Activated CD8-positive, alpha-beta memory T cell treated with anti-CD3 and anti-CD28 coated beads, Interleukin-2, amount 10 ng/mL, durations not matched to agents 7 days and 5 days (primary cell): ENCODE measurements around the gene FOXC2. TPM values are rescaled to one million over a fixed set of nuclear protein-coding genes. Genes with fewer than 3 reads are reported as not detected.
A peak's percentile ranks its signal among the peaks of the same experiment; 100 is the strongest.

Experiments
- ATAC-seq: fragments of 150-1000 bp; cut with Tn5 transposase; one replicate; pipeline ENCODE4 v1.10.0; 2021; ENCODE audit warnings: moderate library complexity
- CTCF ChIA-PET: fragments of 350-600 bp; sonication (Branson Sonifier 250); formaldehyde crosslinking; loops from one replicate; lab custom pipeline; 2021; ENCODE audit warnings: antibody characterized with exemption; lab: Charles Lee
- DNase-seq: peaks from one replicate; pipeline ENCODE4 v3.0.0-alpha.2; 2020
- H3K27ac Mint-ChIP-seq: one replicate; pipeline ENCODE4 v1.8.0; 2021; ENCODE audit warnings: mild to moderate bottlenecking, mixed read lengths
- H3K27me3 Mint-ChIP-seq: one replicate; pipeline ENCODE4 v1.8.0; 2021; ENCODE audit warnings: mixed read lengths
- H3K36me3 Mint-ChIP-seq: one replicate; pipeline ENCODE4 v1.8.0; 2021; ENCODE audit warnings: mild to moderate bottlenecking, mixed read lengths
- H3K4me1 Mint-ChIP-seq: one replicate; pipeline ENCODE4 v1.8.0; 2021; ENCODE audit warnings: mixed read lengths
- H3K4me3 Mint-ChIP-seq: one replicate; pipeline ENCODE4 v1.8.0; 2021; ENCODE audit warnings: mild to moderate bottlenecking, moderate library complexity, mixed read lengths
- H3K9me3 Mint-ChIP-seq: one replicate; pipeline ENCODE4 v1.8.0; 2022; ENCODE audit warnings: low read depth, mixed read lengths
- total RNA-seq, 2 experiments: library from RNA; stranded (reverse); gene quantifications; one replicate each; pipeline ENCODE4 v1.2.3, GENCODE V29; 2021

Gene FOXC2
- total RNA-seq, 2 experiments from 2014 or later, result not detected

- Mint-ChIP-seq H3K36me3 (peaks cover 1% of the 10 kb centered on the region), H3K27ac (no peak overlapping the region), H3K4me3 (no peak overlapping the region), H3K4me1 (no peaks in the 10 kb centered on the region), H3K27me3 (no peaks in the 10 kb centered on the region), H3K9me3 (no peaks in the 10 kb centered on the region)
- ATAC-seq (no peak), DNase-seq (no peak)
- CTCF ChIA-PET, result no interaction called here
These were observed 28.3 kb upstream of the FOXC2 start for GRCh38 chr16:86538196-86538780.

GRCh38 chr16:86540894-86541293 is 25.7 kb upstream of the FOXC2 start:
- Mint-ChIP-seq H3K4me1 (no peaks in the 10 kb centered on the region), H3K36me3 (peaks cover 9% of the 10 kb centered on the region), H3K27ac (no peak overlapping the region), H3K9me3 (no peaks in the 10 kb centered on the region), H3K4me3 (no peak overlapping the region), H3K27me3 (no peaks in the 10 kb centered on the region)
- ATAC-seq (no peak), DNase-seq (no peak)
- CTCF ChIA-PET, result no interaction called here

GRCh38 chr16:86541560-86541959 is 25.1 kb upstream of the FOXC2 start:
- Mint-ChIP-seq H3K4me3 (no peak overlapping the region), H3K9me3 (no peaks in the 10 kb centered on the region), H3K36me3 (peaks cover 9% of the 10 kb centered on the region), H3K27ac (no peak overlapping the region), H3K27me3 (no peaks in the 10 kb centered on the region), H3K4me1 (no peaks in the 10 kb centered on the region)
- CTCF ChIA-PET, result no interaction called here
- ATAC-seq (no peak), DNase-seq (no peak)

- Mint-ChIP-seq H3K9me3 (no peaks in the 10 kb centered on the region), H3K36me3 (peaks cover 11% of the 10 kb centered on the region), H3K27ac (no peak overlapping the region), H3K4me1 (no peaks in the 10 kb centered on the region), H3K27me3 (no peaks in the 10 kb centered on the region), H3K4me3 (no peak overlapping the region)
- CTCF ChIA-PET, result no interaction called here
- ATAC-seq, result no peak
- DNase-seq, result no peak
These were observed 23.6 kb upstream of the FOXC2 start for GRCh38 chr16:86542756-86543750.

GRCh38 chr16:86545481-86545880 is 21.1 kb upstream of the FOXC2 start:
- DNase-seq (no peak), ATAC-seq (no peak)
- CTCF ChIA-PET, result no interaction called here
- Mint-ChIP-seq H3K27ac (no peak overlapping the region), H3K27me3 (no peaks in the 10 kb centered on the region), H3K36me3 (peaks cover 12% of the 10 kb centered on the region), H3K4me1 (peaks cover 4% of the 10 kb centered on the region), H3K9me3 (no peaks in the 10 kb centered on the region), H3K4me3 (no peak overlapping the region)

- no peaks in the 10 kb centered on the region for H3K9me3 Mint-ChIP-seq
- H3K27me3 Mint-ChIP-seq, result no peaks in the 10 kb centered on the region
- ATAC-seq (no peak), DNase-seq (no peak)
- CTCF ChIA-PET, result no interaction called here
- H3K4me1 Mint-ChIP-seq, result peaks cover 4% of the 10 kb centered on the region
- H3K36me3 Mint-ChIP-seq, result peaks cover 12% of the 10 kb centered on the region
- H3K4me3 Mint-ChIP-seq, result no peak overlapping the region
- no peak overlapping the region for H3K27ac Mint-ChIP-seq
These were observed 20.5 kb upstream of the FOXC2 start for GRCh38 chr16:86545954-86546637.

GRCh38 chr16:86546638-86547013 is 20.0 kb upstream of the FOXC2 start:
- H3K9me3 Mint-ChIP-seq, result no peaks in the 10 kb centered on the region
- no peak overlapping the region for H3K4me3 Mint-ChIP-seq
- CTCF ChIA-PET, result no interaction called here
- H3K27me3 Mint-ChIP-seq, result no peaks in the 10 kb centered on the region
- H3K4me1 Mint-ChIP-seq, result peaks cover 4% of the 10 kb centered on the region
- no peak overlapping the region for H3K27ac Mint-ChIP-seq
- H3K36me3 Mint-ChIP-seq, result peaks cover 14% of the 10 kb centered on the region
- DNase-seq (no peak), ATAC-seq (no peak)

- ATAC-seq, result no peak
- no peaks in the 10 kb centered on the region for H3K9me3 Mint-ChIP-seq
- CTCF ChIA-PET, result no interaction called here
- H3K36me3 Mint-ChIP-seq, result peaks cover 14% of the 10 kb centered on the region
- H3K4me1 Mint-ChIP-seq, result peaks cover 4% of the 10 kb centered on the region
- no peaks in the 10 kb centered on the region for H3K27me3 Mint-ChIP-seq
- no peak overlapping the region for H3K4me3 Mint-ChIP-seq
- H3K27ac Mint-ChIP-seq, result no peak overlapping the region
- DNase-seq, result no peak
These were observed 19.3 kb upstream of the FOXC2 start for GRCh38 chr16:86547286-86547685.

- Mint-ChIP-seq H3K27ac (peak overlapping the region; percentile 3), H3K9me3 (no peaks in the 10 kb centered on the region), H3K27me3 (no peaks in the 10 kb centered on the region), H3K4me3 (no peak overlapping the region), H3K36me3 (peaks cover 19% of the 10 kb centered on the region), H3K4me1 (peaks cover 12% of the 10 kb centered on the region)
- peak; percentile 50 for DNase-seq
- CTCF ChIA-PET, result interaction anchor here (0.9 to 2.0 kb wide), 2 partner anchors 32 to 728 kb away, joined by 3 to 5 read pairs; no protein-coding TSS in a partner anchor
- peak; percentile 57 for ATAC-seq
These were observed 17.3 kb upstream of the FOXC2 start for GRCh38 chr16:86549076-86549892.

GRCh38 chr16:86549893-86550190 is 16.8 kb upstream of the FOXC2 start:
- H3K9me3 Mint-ChIP-seq, result no peaks in the 10 kb centered on the region
- no peak overlapping the region for H3K4me3 Mint-ChIP-seq
- H3K27me3 Mint-ChIP-seq, result no peaks in the 10 kb centered on the region
- peaks cover 13% of the 10 kb centered on the region for H3K4me1 Mint-ChIP-seq
- CTCF ChIA-PET, result interaction anchor here (0.9 to 2.0 kb wide), 3 partner anchors 30 to 729 kb away, joined by 3 to 5 read pairs (median 3); no protein-coding TSS in a partner anchor
- H3K36me3 Mint-ChIP-seq, result peaks cover 16% of the 10 kb centered on the region
- DNase-seq, result no peak
- no peak overlapping the region for H3K27ac Mint-ChIP-seq
- ATAC-seq, result no peak

- no peak overlapping the region for H3K27ac Mint-ChIP-seq
- peaks cover 13% of the 10 kb centered on the region for H3K36me3 Mint-ChIP-seq
- H3K9me3 Mint-ChIP-seq, result no peaks in the 10 kb centered on the region
- no peak for DNase-seq
- no peak overlapping the region for H3K4me3 Mint-ChIP-seq
- H3K27me3 Mint-ChIP-seq, result no peaks in the 10 kb centered on the region
- H3K4me1 Mint-ChIP-seq, result peaks cover 14% of the 10 kb centered on the region
- CTCF ChIA-PET, result interaction anchor here (1.4 to 2.0 kb wide), 2 partner anchors 31 to 729 kb away, joined by 3 to 5 read pairs; no protein-coding TSS in a partner anchor
- no peak for ATAC-seq
These were observed 16.3 kb upstream of the FOXC2 start for GRCh38 chr16:86550281-86550680.

GRCh38 chr16:86553356-86553755 is 13.3 kb upstream of the FOXC2 start:
- no peak for DNase-seq
- ATAC-seq, result no peak
- H3K4me1 Mint-ChIP-seq, result peaks cover 19% of the 10 kb centered on the region
- no peak overlapping the region for H3K27ac Mint-ChIP-seq
- CTCF ChIA-PET, result interaction anchor here (1.4 kb wide), 1 partner anchor 11 kb away, joined by 3 read pairs; no protein-coding TSS in a partner anchor
- H3K9me3 Mint-ChIP-seq, result no peaks in the 10 kb centered on the region
- no peak overlapping the region for H3K4me3 Mint-ChIP-seq
- H3K36me3 Mint-ChIP-seq, result peaks cover 7% of the 10 kb centered on the region
- peaks cover 4% of the 10 kb centered on the region for H3K27me3 Mint-ChIP-seq

GRCh38 chr16:86554599-86554916 is 12.1 kb upstream of the FOXC2 start:
- Mint-ChIP-seq H3K27ac (peak overlapping the region; percentile 98), H3K9me3 (no peaks in the 10 kb centered on the region), H3K4me3 (peak overlapping the region; percentile 84), H3K36me3 (peaks cover 7% of the 10 kb centered on the region), H3K27me3 (peaks cover 4% of the 10 kb centered on the region), H3K4me1 (peaks cover 16% of the 10 kb centered on the region)
- CTCF ChIA-PET, result interaction anchor here (1.0 kb wide), 1 partner anchor 10 kb away, joined by 3 read pairs; no protein-coding TSS in a partner anchor
- DNase-seq, result no peak
- ATAC-seq, result peak; percentile 4
